A673 (cell line): ENCODE results near the gene ABR. TPM values are rescaled to one million over a fixed set of nuclear protein-coding genes. Genes with fewer than 3 reads are reported as not detected.
"Not testable (repeated sequence)": the region's sequence is repeated elsewhere in the genome, so short reads cannot be mapped to it uniquely, and the experiment has no call there.

ENCODE experiments used
- BruUV-seq: library from RNA; stranded (reverse); fragments of 400-500 nt; replicated peaks from 2 replicates; lab custom pipeline; 2021; lab: Mats Ljungman, UMichigan
- CTCF ChIA-PET: fragments of 300-600 bp; sonication (Branson Sonifier 250); formaldehyde crosslinking; loops from one replicate; lab custom pipeline; 2022; ENCODE audit warnings: antibody characterized with exemption; lab: Charles Lee
- POLR2A ChIA-PET: fragments of 300-600 bp; sonication (Branson Sonifier 250); formaldehyde crosslinking; loops from one replicate; lab custom pipeline; 2022; ENCODE audit warnings: antibody characterized with exemption; ENCODE audit not compliant: low non-redundant PET; lab: Charles Lee
- DNase-seq: peaks from one replicate; pipeline ENCODE4 v3.0.0-alpha.2; 2015; ENCODE audit warnings: low spot score
- H3K27ac ChIP-seq: fragments of 200-600 bp; sonication (generic); 2 replicates; pipeline ENCODE4 v1.5.1; 2016; ENCODE audit warnings: mixed run types, low read depth, mild to moderate bottlenecking, mixed read lengths, antibody characterized with exemption, low read length; ENCODE audit not compliant: poor library complexity, severe bottlenecking
- H3K27me3 ChIP-seq: fragments of 200-600 bp; sonication (generic); replicated peaks from 2 replicates; pipeline ENCODE4 v1.6.1; 2017; ENCODE audit warnings: mixed run types, low read depth, mild to moderate bottlenecking, mixed read lengths, antibody characterized with exemption, low read length; ENCODE audit not compliant: insufficient read depth, poor library complexity
- H3K36me3 ChIP-seq: fragments of 200-600 bp; sonication (generic); 2 replicates; pipeline ENCODE4 v1.6.1; 2016; ENCODE audit warnings: mixed run types, mild to moderate bottlenecking, mixed read lengths, antibody characterized with exemption, low read length; ENCODE audit not compliant: insufficient read depth, poor library complexity, severe bottlenecking
- H3K4me1 ChIP-seq: fragments of 200-600 bp; sonication (generic); 2 replicates; pipeline ENCODE4 v1.6.1; 2017; ENCODE audit warnings: mixed run types, mild to moderate bottlenecking, mixed read lengths, antibody characterized with exemption, low read length; ENCODE audit not compliant: insufficient read depth, poor library complexity, severe bottlenecking
- H3K4me3 ChIP-seq: fragments of 200-600 bp; sonication (generic); 2 replicates; pipeline ENCODE4 v1.5.1; 2016; ENCODE audit warnings: low read depth, mixed run types, mild to moderate bottlenecking, mixed read lengths, low read length; ENCODE audit not compliant: poor library complexity, severe bottlenecking
- H3K9me3 ChIP-seq: fragments of 200-600 bp; sonication (generic); 2 replicates; pipeline ENCODE4 v1.6.1; 2016; ENCODE audit warnings: mixed run types, low read depth, mild to moderate bottlenecking, mixed read lengths, antibody characterized with exemption, low read length; ENCODE audit not compliant: poor library complexity, severe bottlenecking
- CTCF ChIP-seq: fragments of 300-800, 200-600 bp; sonication (generic); conservative IDR thresholded peaks from 2 replicates; pipeline ENCODE4 v1.5.1; 2017; ENCODE audit warnings: low read depth, mild to moderate bottlenecking, antibody characterized with exemption, low read length, moderate library complexity, mixed read lengths
- EZH2 ChIP-seq: fragments of 200-600 bp; sonication (generic); IDR thresholded peaks from 2 replicates; pipeline ENCODE4 v1.6.1; 2017; ENCODE audit warnings: borderline replicate concordance, low read depth, mild to moderate bottlenecking, mixed read lengths, antibody characterized with exemption, low read length; ENCODE audit not compliant: poor library complexity, severe bottlenecking
- intact Hi-C: fragments of 100-400 bp; cut with micrococcal nuclease; formaldehyde crosslinking; loops from one replicate; pipeline ENCODE4 v1.10.0; 2022; ENCODE audit not compliant: unreplicated experiment
- total RNA-seq: library from RNA; stranded (reverse); gene quantifications from 2 replicates; pipeline ENCODE4 v1.2.3, GENCODE V29; 2021

The ABR gene
- total RNA-seq, 1 experiment from 2014 or later: 47.6 TPM

- ChIA-PET POLR2A (no interaction called here), CTCF (no interaction called here)
- DNase-seq: no peak
- Histone ChIP-seq H3K36me3 (peaks cover 3% of the 10 kb centered on the region), H3K4me1 (no peaks in the 10 kb centered on the region), H3K27me3 (no peaks in the 10 kb centered on the region), H3K27ac (no peak overlapping the region), H3K9me3 (no peaks in the 10 kb centered on the region), H3K4me3 (no peak overlapping the region)
- intact Hi-C loops: no loop called here
- no peak for TF ChIP-seq EZH2
- TF ChIP-seq CTCF: no peak
- no TSS peak for BruUV-seq
Observed at GRCh38 chr17:1100382-1100781, 79.4 kb downstream of the ABR start.

- ChIA-PET POLR2A (no interaction called here), CTCF (interaction anchor here (0.6 kb wide), 1 partner anchor 45 kb away, joined by 8 read pairs; no protein-coding TSS in a partner anchor)
- no peak for TF ChIP-seq EZH2
- TF ChIP-seq CTCF: no peak
- Histone ChIP-seq H3K4me3 (no peak overlapping the region), H3K4me1 (no peaks in the 10 kb centered on the region), H3K27me3 (no peaks in the 10 kb centered on the region), H3K9me3 (no peaks in the 10 kb centered on the region), H3K36me3 (peaks cover 3% of the 10 kb centered on the region), H3K27ac (no peak overlapping the region)
- no peak for DNase-seq
- intact Hi-C loops: no loop called here
- BruUV-seq: no TSS peak
Observed at GRCh38 chr17:1099242-1099641, 80.5 kb downstream of the ABR start.

- intact Hi-C loops, H3K9me3 ChIP-seq, H3K36me3 ChIP-seq, H3K4me3 ChIP-seq, POLR2A ChIA-PET, H3K4me1 ChIP-seq, H3K27ac ChIP-seq, BruUV-seq, H3K27me3 ChIP-seq, CTCF ChIA-PET, DNase-seq: not testable (repeated sequence)
Observed at GRCh38 chr17:1097972-1098744, 81.6 kb downstream of the ABR start.

GRCh38 chr17:1096215-1096614, 83.6 kb downstream of the ABR start:
- ChIA-PET POLR2A (no interaction called here), CTCF (no interaction called here)
- no peak overlapping the region for H3K4me3 ChIP-seq
- BruUV-seq: no TSS peak
- no peak overlapping the region for H3K27ac ChIP-seq
- TF ChIP-seq CTCF: no peak
- no peak for TF ChIP-seq EZH2
- H3K27me3 ChIP-seq: no peaks in the 10 kb centered on the region
- H3K36me3 ChIP-seq: peaks cover 3% of the 10 kb centered on the region
- no peaks in the 10 kb centered on the region for H3K9me3 ChIP-seq
- no peak for DNase-seq
- H3K4me1 ChIP-seq: no peaks in the 10 kb centered on the region
- intact Hi-C loops: no loop called here
